WTC11 (cell line): Measurements from ENCODE around the gene CDH13. TPM values are rescaled to one million over a fixed set of nuclear protein-coding genes. Genes with fewer than 3 reads are reported as not detected.

Experiments used
- ATAC-seq: fragments of 200-7000 bp; cut with Tn5 transposase; 2 replicates; pipeline ENCODE4 v1.10.0; 2021; ENCODE audit warnings: mild to moderate bottlenecking, moderate library complexity
- CTCF ChIA-PET: fragments of 300-600 bp; sonication (Branson Sonifier 250); formaldehyde crosslinking; loops from one replicate; lab custom pipeline; 2021; ENCODE audit warnings: antibody characterized with exemption; lab: Charles Lee
- POLR2A ChIA-PET: fragments of 350-600 bp; sonication (Branson Sonifier 250); formaldehyde crosslinking; loops from one replicate; lab custom pipeline; 2021; ENCODE audit warnings: antibody characterized with exemption; lab: Charles Lee
- DNase-seq: peaks from one replicate; pipeline ENCODE4 v3.0.0; 2021; ENCODE audit warnings: low spot score
- H3K27ac Mint-ChIP-seq: 2 replicates; pipeline ENCODE4 v1.8.0; 2021; ENCODE audit warnings: mixed read lengths
- H3K27me3 Mint-ChIP-seq: 2 replicates; pipeline ENCODE4 v1.8.0; 2021; ENCODE audit warnings: low read depth, mild to moderate bottlenecking, moderate library complexity, mixed read lengths
- H3K36me3 Mint-ChIP-seq: 2 replicates; pipeline ENCODE4 v1.8.0; 2021; ENCODE audit warnings: mixed read lengths
- H3K4me1 Mint-ChIP-seq: 2 replicates; pipeline ENCODE4 v1.8.0; 2022; ENCODE audit warnings: mixed read lengths
- H3K4me3 Mint-ChIP-seq: 2 replicates; pipeline ENCODE4 v1.8.0; 2021; ENCODE audit warnings: mild to moderate bottlenecking, moderate library complexity, mixed read lengths
- H3K9me3 Mint-ChIP-seq: 2 replicates; pipeline ENCODE4 v1.8.0; 2021; ENCODE audit warnings: mixed read lengths
- ARID4B ChIP-seq: sonication (generic); formaldehyde crosslinking; IDR thresholded peaks from 2 replicates; pipeline ENCODE4 v1.8.0; 2023; ENCODE audit warnings: missing genetic modification reagents, mild to moderate bottlenecking, borderline replicate concordance
- CREB1 ChIP-seq: sonication (generic); formaldehyde crosslinking; IDR thresholded peaks from 2 replicates; pipeline ENCODE4 v1.8.0; 2023; ENCODE audit warnings: mild to moderate bottlenecking, missing genetic modification reagents
- ETV6 ChIP-seq: sonication (generic); formaldehyde crosslinking; IDR thresholded peaks from 2 replicates; pipeline ENCODE4 v1.8.1; 2022; ENCODE audit warnings: mild to moderate bottlenecking, missing genetic modification reagents
- GTF2I ChIP-seq: fragments of 250-450 bp; sonication (Bioruptor Pico); conservative IDR thresholded peaks from 2 replicates; pipeline ENCODE4 v1.4.0; 2021; ENCODE audit warnings: mild to moderate bottlenecking
- HMGA2 ChIP-seq: fragments of 250-450 bp; sonication (Bioruptor Pico); IDR thresholded peaks from 2 replicates; pipeline ENCODE4 v1.4.0; 2021; ENCODE audit warnings: mild to moderate bottlenecking, moderate library complexity
- IRF2 ChIP-seq: sonication (generic); formaldehyde crosslinking; IDR thresholded peaks from 2 replicates; pipeline ENCODE4 v1.8.0; 2022; ENCODE audit warnings: low read depth, missing genetic modification reagents, borderline replicate concordance
- MXD4 ChIP-seq: fragments of 250-450 bp; sonication (Bioruptor Pico); IDR thresholded peaks from 2 replicates; pipeline ENCODE4 v1.8.0; 2021; ENCODE audit warnings: mild to moderate bottlenecking, moderate library complexity, borderline replicate concordance
- NFE2L1 ChIP-seq: sonication (generic); formaldehyde crosslinking; IDR thresholded peaks from 2 replicates; pipeline ENCODE4 v1.8.1; 2023; ENCODE audit warnings: missing genetic modification reagents
- NR1H2 ChIP-seq: sonication (generic); formaldehyde crosslinking; IDR thresholded peaks from 2 replicates; pipeline ENCODE4 v1.9.0; 2021; ENCODE audit warnings: mild to moderate bottlenecking, moderate library complexity, missing genetic modification reagents
- SMAD3 ChIP-seq: sonication (generic); formaldehyde crosslinking; IDR thresholded peaks from 2 replicates; pipeline ENCODE4 v1.8.0; 2022; ENCODE audit warnings: missing genetic modification reagents, mild to moderate bottlenecking, borderline replicate concordance
- SP1 ChIP-seq: sonication (generic); formaldehyde crosslinking; conservative IDR thresholded peaks from 2 replicates; pipeline ENCODE4 v1.8.1; 2022; ENCODE audit warnings: missing genetic modification reagents
- TEAD1 ChIP-seq: sonication (generic); formaldehyde crosslinking; IDR thresholded peaks from 2 replicates; pipeline ENCODE4 v1.8.0; 2022; ENCODE audit warnings: mild to moderate bottlenecking, missing genetic modification reagents
- TP53 ChIP-seq: sonication (generic); formaldehyde crosslinking; IDR thresholded peaks from 2 replicates; pipeline ENCODE4 v1.8.1; 2023; ENCODE audit warnings: mild to moderate bottlenecking, missing genetic modification reagents
- ZNF232 ChIP-seq: sonication (generic); formaldehyde crosslinking; IDR thresholded peaks from 2 replicates; pipeline ENCODE4 v1.8.0; 2022; ENCODE audit warnings: mild to moderate bottlenecking, missing genetic modification reagents
- ZNF281 ChIP-seq: sonication (generic); formaldehyde crosslinking; IDR thresholded peaks from 2 replicates; pipeline ENCODE4 v1.8.0; 2023; ENCODE audit warnings: mild to moderate bottlenecking, missing genetic modification reagents
- ZNF317 ChIP-seq: sonication (generic); formaldehyde crosslinking; IDR thresholded peaks from 2 replicates; pipeline ENCODE4 v1.8.1; 2023; ENCODE audit warnings: low read depth, mild to moderate bottlenecking, moderate library complexity, missing genetic modification reagents, borderline replicate concordance
- ZNF416 ChIP-seq: fragments of 250-450 bp; sonication (Bioruptor Pico); IDR thresholded peaks from 2 replicates; pipeline ENCODE4 v1.9.0; 2021; ENCODE audit warnings: mild to moderate bottlenecking, inconsistent platforms
- ZNF425 ChIP-seq: fragments of 250-450 bp; sonication (Bioruptor Pico); conservative IDR thresholded peaks from 2 replicates; pipeline ENCODE4 v1.9.0; 2021; ENCODE audit warnings: mild to moderate bottlenecking
- ZNF671 ChIP-seq: fragments of 250-450 bp; sonication (Bioruptor Pico); IDR thresholded peaks from 2 replicates; pipeline ENCODE4 v1.8.0; 2021; ENCODE audit warnings: mild to moderate bottlenecking
- total RNA-seq: library from RNA; stranded (reverse); gene quantifications from 3 replicates; pipeline ENCODE4 v1.2.3, GENCODE V29; 2021
- TF ChIP-seq, protein P1 (sequence below): sonication (generic); formaldehyde crosslinking; IDR thresholded peaks from 2 replicates; pipeline ENCODE4 v1.8.1; 2023; ENCODE audit warnings: mild to moderate bottlenecking, missing genetic modification reagents, moderate library complexity
- TF ChIP-seq, protein P2 (sequence below): sonication (generic); formaldehyde crosslinking; IDR thresholded peaks from 2 replicates; pipeline ENCODE4 v1.8.1; 2023; ENCODE audit warnings: mild to moderate bottlenecking, missing genetic modification reagents

The CDH13 gene
- total RNA-seq, 1 experiment from 2014 or later = 0.81 TPM

GRCh38 chr16:83176802-83177201 lies 550.0 kb downstream of the CDH13 start:
- ATAC-seq = no peak

GRCh38 chr16:83185902-83186301 lies 559.1 kb downstream of the CDH13 start:
- no peaks in the 10 kb centered on the region for H3K9me3 Mint-ChIP-seq
- no peak for ATAC-seq
- no peak for TF ChIP-seq ZNF671 (CRISPR knock-in tag)
- TF ChIP-seq HMGA2 = peak; percentile 98
- H3K4me1 Mint-ChIP-seq = no peaks in the 10 kb centered on the region
- H3K4me3 Mint-ChIP-seq = no peak overlapping the region
- ChIA-PET POLR2A (no interaction called here), CTCF (interaction anchor here (1.2 kb wide), 1 partner anchor 730 kb away, joined by 3 read pairs; no protein-coding TSS in a partner anchor)
- H3K36me3 Mint-ChIP-seq = no peaks in the 10 kb centered on the region
- DNase-seq = no peak
- H3K27me3 Mint-ChIP-seq = no peaks in the 10 kb centered on the region
- no peak overlapping the region for H3K27ac Mint-ChIP-seq

More at GRCh38 chr16:83176802-83177201, 550.0 kb downstream of the CDH13 start:
- no peak for DNase-seq
- ChIA-PET CTCF (no interaction called here), POLR2A (no interaction called here)
- TF ChIP-seq ZNF317 (CRISPR knock-in tag) = no peak
- TF ChIP-seq GTF2I (CRISPR knock-in tag) = no peak
- TF ChIP-seq ZNF232 (CRISPR knock-in tag) = no peak
- no peak for TF ChIP-seq ZNF281 (CRISPR knock-in tag)
- TF ChIP-seq IRF2 (CRISPR knock-in tag) = no peak
- TF ChIP-seq NFE2L1 (CRISPR knock-in tag) = no peak
- H3K27ac Mint-ChIP-seq = no peak overlapping the region
- no peaks in the 10 kb centered on the region for H3K36me3 Mint-ChIP-seq
- H3K4me1 Mint-ChIP-seq = no peaks in the 10 kb centered on the region
- no peak overlapping the region for H3K4me3 Mint-ChIP-seq
- no peaks in the 10 kb centered on the region for H3K27me3 Mint-ChIP-seq
- H3K9me3 Mint-ChIP-seq = no peaks in the 10 kb centered on the region

GRCh38 chr16:83187405-83187804 lies 560.6 kb downstream of the CDH13 start:
- no peak overlapping the region for H3K27ac Mint-ChIP-seq
- no peak for ATAC-seq
- CTCF ChIA-PET = interaction anchor here (1.0 to 1.2 kb wide), 2 partner anchors 13 to 731 kb away, joined by 3 to 5 read pairs; no protein-coding TSS in a partner anchor
- TF ChIP-seq MXD4 (CRISPR knock-in tag) (no peak), ETV6 (CRISPR knock-in tag) (no peak), GTF2I (CRISPR knock-in tag) (no peak), SP1 (CRISPR knock-in tag) (no peak), IRF2 (CRISPR knock-in tag) (no peak), NR1H2 (CRISPR knock-in tag) (no peak), ZNF671 (CRISPR knock-in tag) (no peak), ZNF416 (CRISPR knock-in tag) (no peak), ZNF425 (no peak), TEAD1 (CRISPR knock-in tag) (no peak), SMAD3 (CRISPR knock-in tag) (no peak), CREB1 (CRISPR knock-in tag) (no peak), ZNF317 (CRISPR knock-in tag) (no peak), ARID4B (CRISPR knock-in tag) (no peak), TP53 (CRISPR knock-in tag) (no peak), NFE2L1 (CRISPR knock-in tag) (no peak)
- TF ChIP-seq, protein P1, sequence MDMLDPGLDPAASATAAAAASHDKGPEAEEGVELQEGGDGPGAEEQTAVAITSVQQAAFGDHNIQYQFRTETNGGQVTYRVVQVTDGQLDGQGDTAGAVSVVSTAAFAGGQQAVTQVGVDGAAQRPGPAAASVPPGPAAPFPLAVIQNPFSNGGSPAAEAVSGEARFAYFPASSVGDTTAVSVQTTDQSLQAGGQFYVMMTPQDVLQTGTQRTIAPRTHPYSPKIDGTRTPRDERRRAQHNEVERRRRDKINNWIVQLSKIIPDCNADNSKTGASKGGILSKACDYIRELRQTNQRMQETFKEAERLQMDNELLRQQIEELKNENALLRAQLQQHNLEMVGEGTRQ (CRISPR knock-in tag) = no peak
- TF ChIP-seq, protein P2, sequence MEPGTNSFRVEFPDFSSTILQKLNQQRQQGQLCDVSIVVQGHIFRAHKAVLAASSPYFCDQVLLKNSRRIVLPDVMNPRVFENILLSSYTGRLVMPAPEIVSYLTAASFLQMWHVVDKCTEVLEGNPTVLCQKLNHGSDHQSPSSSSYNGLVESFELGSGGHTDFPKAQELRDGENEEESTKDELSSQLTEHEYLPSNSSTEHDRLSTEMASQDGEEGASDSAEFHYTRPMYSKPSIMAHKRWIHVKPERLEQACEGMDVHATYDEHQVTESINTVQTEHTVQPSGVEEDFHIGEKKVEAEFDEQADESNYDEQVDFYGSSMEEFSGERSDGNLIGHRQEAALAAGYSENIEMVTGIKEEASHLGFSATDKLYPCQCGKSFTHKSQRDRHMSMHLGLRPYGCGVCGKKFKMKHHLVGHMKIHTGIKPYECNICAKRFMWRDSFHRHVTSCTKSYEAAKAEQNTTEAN (CRISPR knock-in tag) = no peak

More at GRCh38 chr16:83187405-83187804, 560.6 kb downstream of the CDH13 start:
- DNase-seq = no peak
- no peaks in the 10 kb centered on the region for H3K27me3 Mint-ChIP-seq
- no peak overlapping the region for H3K4me3 Mint-ChIP-seq
- POLR2A ChIA-PET = interaction anchor here (0.5 kb wide), 2 partner anchors 12 to 179 kb away, joined by 3 read pairs; no protein-coding TSS in a partner anchor
- H3K36me3 Mint-ChIP-seq = no peaks in the 10 kb centered on the region
- H3K4me1 Mint-ChIP-seq = no peaks in the 10 kb centered on the region
- no peaks in the 10 kb centered on the region for H3K9me3 Mint-ChIP-seq
